ENCODE data around the gene RDX. TPM values are rescaled to one million over a fixed set of nuclear protein-coding genes. Genes with fewer than 3 reads are reported as not detected.

Gene RDX
- total RNA-seq, 1 donor from 2014 or later: 105 TPM

DNA sequence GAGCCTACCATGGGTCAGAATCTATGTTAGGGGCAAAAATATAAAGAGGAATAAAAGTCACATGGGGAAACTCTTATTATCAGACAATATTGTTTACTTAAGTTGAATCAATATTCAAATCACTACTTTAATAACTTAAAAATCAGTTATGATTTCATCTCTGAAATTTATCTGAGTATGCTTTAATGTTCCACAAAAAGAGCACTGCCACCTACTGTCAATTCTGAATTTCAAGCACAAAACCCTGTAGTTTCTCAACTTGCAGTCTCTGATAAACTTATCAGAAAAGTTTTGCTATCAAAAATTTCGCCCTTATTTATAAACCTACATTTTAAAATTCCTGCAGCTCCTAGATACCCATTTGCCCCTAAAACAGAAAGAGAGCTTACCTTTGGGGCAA, 47.3 kb downstream of the RDX start:
- no peak overlapping the region for H3K4me3 ChIP-seq
- no peaks in the 10 kb centered on the region for H3K9me3 ChIP-seq
- H3K27ac ChIP-seq: no peak overlapping the region
- intact Hi-C loops (cut with DNase I): no loop called here
- peaks cover 16 to 22% of the 10 kb centered on the region in 2 donors for H3K36me3 ChIP-seq
- DNase-seq (ENCODE audit: low spot score in 2 of 2): no peak
- TF ChIP-seq, protein P1, sequence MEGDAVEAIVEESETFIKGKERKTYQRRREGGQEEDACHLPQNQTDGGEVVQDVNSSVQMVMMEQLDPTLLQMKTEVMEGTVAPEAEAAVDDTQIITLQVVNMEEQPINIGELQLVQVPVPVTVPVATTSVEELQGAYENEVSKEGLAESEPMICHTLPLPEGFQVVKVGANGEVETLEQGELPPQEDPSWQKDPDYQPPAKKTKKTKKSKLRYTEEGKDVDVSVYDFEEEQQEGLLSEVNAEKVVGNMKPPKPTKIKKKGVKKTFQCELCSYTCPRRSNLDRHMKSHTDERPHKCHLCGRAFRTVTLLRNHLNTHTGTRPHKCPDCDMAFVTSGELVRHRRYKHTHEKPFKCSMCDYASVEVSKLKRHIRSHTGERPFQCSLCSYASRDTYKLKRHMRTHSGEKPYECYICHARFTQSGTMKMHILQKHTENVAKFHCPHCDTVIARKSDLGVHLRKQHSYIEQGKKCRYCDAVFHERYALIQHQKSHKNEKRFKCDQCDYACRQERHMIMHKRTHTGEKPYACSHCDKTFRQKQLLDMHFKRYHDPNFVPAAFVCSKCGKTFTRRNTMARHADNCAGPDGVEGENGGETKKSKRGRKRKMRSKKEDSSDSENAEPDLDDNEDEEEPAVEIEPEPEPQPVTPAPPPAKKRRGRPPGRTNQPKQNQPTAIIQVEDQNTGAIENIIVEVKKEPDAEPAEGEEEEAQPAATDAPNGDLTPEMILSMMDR (IDR thresholded peaks at IDR 0.05): peak in 1 of 3 experiments; percentile 21
- no peaks in the 10 kb centered on the region for H3K4me1 ChIP-seq
- H3K27me3 ChIP-seq: no peaks in the 10 kb centered on the region

DNA sequence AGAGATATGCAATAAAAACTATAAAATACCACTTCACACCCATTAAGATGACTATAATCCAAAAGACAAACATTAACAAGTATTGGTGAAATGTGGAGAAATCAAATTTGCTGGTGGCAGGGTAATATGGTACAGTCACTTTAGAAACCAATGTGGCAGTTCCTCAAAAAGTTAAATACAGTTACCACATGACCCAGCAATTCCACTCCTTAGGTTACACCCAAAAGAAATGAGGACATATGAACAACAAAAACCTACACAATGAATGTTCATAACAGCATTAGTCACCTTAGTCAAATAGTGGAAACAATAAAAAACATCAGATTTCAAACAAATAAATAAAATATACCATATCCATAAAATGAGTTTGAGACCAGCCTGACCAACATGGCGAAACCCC, 52.6 kb downstream of the RDX start:
- no peak overlapping the region for H3K4me3 ChIP-seq
- no peak overlapping the region for H3K27ac ChIP-seq
- DNase-seq (ENCODE audit: low spot score in 2 of 2): no peak
- H3K27me3 ChIP-seq: no peaks in the 10 kb centered on the region
- no peaks in the 10 kb centered on the region for H3K9me3 ChIP-seq
- TF ChIP-seq, protein P1 (IDR thresholded peaks at IDR 0.05): no peak
- H3K4me1 ChIP-seq: no peaks in the 10 kb centered on the region
- intact Hi-C loops (cut with DNase I): no loop called here
- peaks cover 11 to 25% of the 10 kb centered on the region in 2 donors for H3K36me3 ChIP-seq

DNA sequence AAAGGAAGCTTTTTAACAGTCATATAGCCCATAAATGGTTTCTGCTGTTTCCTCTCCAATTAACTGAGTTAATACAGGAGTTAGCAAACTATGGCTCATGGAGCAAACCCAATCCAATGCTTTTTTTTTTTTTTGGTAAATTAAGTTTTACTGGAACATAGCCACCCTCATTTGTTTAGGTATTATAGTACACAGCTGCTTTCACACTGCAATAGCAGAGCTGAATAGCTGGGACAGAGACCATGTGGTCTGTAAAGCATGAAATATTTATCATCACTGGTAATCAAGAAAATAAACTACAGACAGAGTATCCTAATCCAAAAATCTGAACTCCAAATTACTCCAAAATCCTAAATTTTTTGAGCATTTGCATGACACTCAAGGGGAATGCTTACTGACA, 53.7 kb downstream of the RDX start:
- Histone ChIP-seq H3K4me3 (no peak overlapping the region), H3K4me1 (no peaks in the 10 kb centered on the region), H3K36me3 (peaks cover 11 to 26% of the 10 kb centered on the region in 2 donors), H3K27me3 (no peaks in the 10 kb centered on the region), H3K9me3 (no peaks in the 10 kb centered on the region), H3K27ac (no peak overlapping the region)
- no peak for DNase-seq (ENCODE audit: low spot score in 2 of 2)
- TF ChIP-seq, protein P1 (IDR thresholded peaks at IDR 0.05): no peak
- intact Hi-C loops (cut with DNase I): no loop called here

DNA sequence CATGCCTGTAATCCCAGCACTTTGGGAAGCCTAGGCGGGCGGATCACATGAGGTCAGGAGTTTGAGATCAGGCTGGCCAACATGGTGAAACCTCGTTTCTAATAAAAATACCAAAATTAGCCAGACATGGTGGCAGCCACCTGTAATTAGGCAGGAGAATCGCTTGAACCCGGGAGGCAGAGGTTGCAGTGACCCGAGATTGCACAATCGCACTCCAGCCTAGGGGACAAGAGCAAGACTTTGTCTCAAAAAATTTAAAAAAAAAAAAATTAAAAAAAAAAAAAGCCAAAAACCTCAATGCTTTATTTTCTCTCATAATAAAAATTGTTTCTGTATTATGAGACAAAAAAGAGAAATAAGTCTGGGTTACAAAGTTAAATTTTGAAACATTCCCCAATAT, 54.2 kb downstream of the RDX start:
- no peak for DNase-seq (ENCODE audit: low spot score in 2 of 2)
- H3K4me1 ChIP-seq: no peaks in the 10 kb centered on the region
- intact Hi-C loops (cut with DNase I): no loop called here
- TF ChIP-seq, protein P1 (IDR thresholded peaks at IDR 0.05): no peak
- peaks cover 15 to 32% of the 10 kb centered on the region in 2 donors for H3K36me3 ChIP-seq
- H3K27ac ChIP-seq: no peak overlapping the region
- no peaks in the 10 kb centered on the region for H3K9me3 ChIP-seq
- no peak overlapping the region for H3K4me3 ChIP-seq
- no peaks in the 10 kb centered on the region for H3K27me3 ChIP-seq

DNA sequence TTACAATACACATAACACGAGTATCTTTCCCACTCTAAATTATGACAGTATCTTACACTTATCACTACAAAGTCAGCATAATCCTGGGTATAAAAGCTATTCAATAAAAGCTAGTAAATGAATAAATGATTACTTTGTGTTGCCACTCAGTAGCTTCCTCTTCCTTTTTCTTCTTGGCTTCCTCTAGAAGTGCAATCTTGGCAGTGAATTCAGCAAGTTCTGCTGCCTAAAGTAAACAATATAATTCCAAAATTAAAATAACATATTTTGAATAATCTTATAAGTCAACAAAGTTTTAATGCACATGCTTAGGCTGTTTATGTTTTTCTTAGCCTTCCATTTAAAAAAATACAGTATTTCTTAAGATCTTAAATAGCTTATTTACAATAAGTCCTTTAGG, 60.4 kb downstream of the RDX start:
- no peak overlapping the region for H3K4me3 ChIP-seq
- no peaks in the 10 kb centered on the region for H3K27me3 ChIP-seq
- no peak for DNase-seq (ENCODE audit: low spot score in 2 of 2)
- intact Hi-C loops (cut with DNase I): no loop called here
- H3K27ac ChIP-seq: no peak overlapping the region
- H3K9me3 ChIP-seq: no peaks in the 10 kb centered on the region
- no peaks in the 10 kb centered on the region for H3K4me1 ChIP-seq
- TF ChIP-seq, protein P1 (IDR thresholded peaks at IDR 0.05): no peak
- H3K36me3 ChIP-seq: peaks cover 39 to 66% of the 10 kb centered on the region in 2 donors

DNA sequence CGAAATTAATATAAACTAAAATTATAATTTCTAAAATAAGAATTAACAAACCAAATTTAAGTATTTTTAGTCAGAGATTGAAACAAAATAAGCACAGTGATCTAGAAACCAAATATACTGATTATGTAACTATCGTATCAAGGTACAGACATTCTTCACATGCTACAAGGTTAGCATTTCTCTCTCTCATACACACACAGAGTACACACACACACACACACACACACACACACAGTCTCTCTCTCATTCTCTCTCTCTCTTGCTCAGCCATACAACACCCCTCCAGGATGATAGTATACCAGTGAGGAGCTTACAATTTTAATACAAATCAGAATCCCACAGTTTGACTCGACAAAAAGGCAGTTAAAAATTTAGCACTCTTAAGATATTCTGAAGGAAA, 66.0 kb downstream of the RDX start:
- peaks cover 37 to 50% of the 10 kb centered on the region in 2 donors for H3K36me3 ChIP-seq
- intact Hi-C loops (cut with DNase I): no loop called here
- H3K4me1 ChIP-seq: no peaks in the 10 kb centered on the region
- no peak overlapping the region for H3K27ac ChIP-seq
- H3K27me3 ChIP-seq: no peaks in the 10 kb centered on the region
- TF ChIP-seq, protein P1 (IDR thresholded peaks at IDR 0.05): no peak
- DNase-seq (ENCODE audit: low spot score in 2 of 2): no peak
- H3K9me3 ChIP-seq: no peaks in the 10 kb centered on the region
- no peak overlapping the region for H3K4me3 ChIP-seq
